Erythroblast (primary cell): ENCODE measurements around the gene LAGE3.

Experiments
- GATA1 ChIP-seq: IDR thresholded peaks from 2 replicates; pipeline ENCODE4 v1.6.1; 2011; ENCODE audit warnings: low read depth, mild to moderate bottlenecking, control low read depth, low read length, moderate library complexity
- POLR2A ChIP-seq: IDR thresholded peaks from 2 replicates; pipeline ENCODE4 v1.6.1; 2011; ENCODE audit warnings: mild to moderate bottlenecking, low read length

GRCh38 chrX:154463611-154464220, 15.4 kb downstream of the LAGE3 start:
- TF ChIP-seq POLR2A (no peak), GATA1 (no peak)
